Measurements from ENCODE around the gene FIP1L1. TPM values are rescaled to one million over a fixed set of nuclear protein-coding genes. Genes with fewer than 3 reads are reported as not detected.
A peak's percentile ranks its signal among the peaks of the same experiment; 100 is the strongest.

FIP1L1 gene
- total and polyA plus RNA-seq, 2 of the 13 experiments (the other 11 are each of a cell fraction or from before 2014, with no cell fraction given), result 14.9 to 69.4 TPM

DNA sequence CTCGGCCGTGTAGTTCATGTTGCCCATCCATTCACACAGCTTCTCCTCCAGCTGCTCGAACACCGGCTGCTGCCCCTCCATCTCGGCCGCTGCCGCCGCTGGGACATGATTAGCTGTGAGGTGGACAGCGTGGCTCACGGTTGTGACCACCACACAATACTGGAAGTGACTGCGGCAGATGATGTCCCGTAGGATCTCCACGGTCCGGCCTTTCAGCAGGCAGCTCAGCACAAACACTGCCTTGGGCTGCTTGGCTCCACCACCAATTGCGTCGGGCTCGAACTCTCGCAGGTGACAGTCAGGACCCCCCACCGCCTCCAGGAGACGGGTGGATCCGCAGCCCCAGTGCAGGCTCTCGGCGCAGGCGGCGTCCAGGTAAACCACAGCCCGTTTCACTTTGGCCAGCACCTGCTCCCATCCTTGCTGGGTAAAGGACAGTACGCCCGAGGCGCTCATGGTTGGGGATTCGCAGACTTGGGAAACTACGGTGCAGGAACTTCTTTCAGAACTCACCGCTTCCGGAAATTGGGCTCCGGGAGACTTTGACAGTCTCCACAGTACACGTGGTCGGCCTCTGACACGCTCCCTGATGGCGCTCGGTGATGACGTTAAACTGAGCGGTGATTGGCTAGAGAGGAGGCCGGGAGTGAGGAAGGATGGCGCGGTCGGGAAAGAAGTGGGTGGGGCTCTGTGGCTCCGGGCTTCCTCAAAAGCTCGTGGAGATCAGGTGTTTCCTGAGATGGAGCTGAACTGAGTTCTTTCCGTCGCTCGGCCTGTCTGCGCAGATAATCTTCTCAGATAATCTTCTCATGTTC is 11.7 kb upstream of the FIP1L1 start, which contains the start of gene SCFD2 (continued):
- TF ChIP-seq, protein P1, sequence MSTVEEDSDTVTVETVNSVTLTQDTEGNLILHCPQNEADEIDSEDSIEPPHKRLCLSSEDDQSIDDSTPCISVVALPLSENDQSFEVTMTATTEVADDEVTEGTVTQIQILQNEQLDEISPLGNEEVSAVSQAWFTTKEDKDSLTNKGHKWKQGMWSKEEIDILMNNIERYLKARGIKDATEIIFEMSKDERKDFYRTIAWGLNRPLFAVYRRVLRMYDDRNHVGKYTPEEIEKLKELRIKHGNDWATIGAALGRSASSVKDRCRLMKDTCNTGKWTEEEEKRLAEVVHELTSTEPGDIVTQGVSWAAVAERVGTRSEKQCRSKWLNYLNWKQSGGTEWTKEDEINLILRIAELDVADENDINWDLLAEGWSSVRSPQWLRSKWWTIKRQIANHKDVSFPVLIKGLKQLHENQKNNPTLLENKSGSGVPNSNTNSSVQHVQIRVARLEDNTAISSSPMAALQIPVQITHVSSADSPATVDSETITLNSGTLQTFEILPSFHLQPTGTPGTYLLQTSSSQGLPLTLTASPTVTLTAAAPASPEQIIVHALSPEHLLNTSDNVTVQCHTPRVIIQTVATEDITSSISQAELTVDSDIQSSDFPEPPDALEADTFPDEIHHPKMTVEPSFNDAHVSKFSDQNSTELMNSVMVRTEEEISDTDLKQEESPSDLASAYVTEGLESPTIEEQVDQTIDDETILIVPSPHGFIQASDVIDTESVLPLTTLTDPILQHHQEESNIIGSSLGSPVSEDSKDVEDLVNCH (CRISPR knock-in tag; IDR thresholded peaks at IDR 0.05), result no peak
- no peak for TF ChIP-seq ZC3H4 (CRISPR knock-in tag; IDR thresholded peaks at IDR 0.05; ENCODE audit: borderline replicate concordance)
- TF ChIP-seq ZNF552 (CRISPR knock-in tag; IDR thresholded peaks at IDR 0.05; ENCODE audit: borderline replicate concordance), result 0 out of 2 replicates have a peak, but pooled peaks have one; percentile 32
- TF ChIP-seq CREM (IDR thresholded peaks at IDR 0.05), result peak; percentile 99
- peak; percentile 82 for TF ChIP-seq CREM (CRISPR knock-in tag; IDR thresholded peaks at IDR 0.05)
- no peak for TF ChIP-seq JUN (CRISPR knock-in tag; IDR thresholded peaks at IDR 0.05)
- no peak for TF ChIP-seq ZNF460 (CRISPR knock-in tag; IDR thresholded peaks at IDR 0.05; ENCODE audit: borderline replicate concordance)
- TF ChIP-seq, protein P2, sequence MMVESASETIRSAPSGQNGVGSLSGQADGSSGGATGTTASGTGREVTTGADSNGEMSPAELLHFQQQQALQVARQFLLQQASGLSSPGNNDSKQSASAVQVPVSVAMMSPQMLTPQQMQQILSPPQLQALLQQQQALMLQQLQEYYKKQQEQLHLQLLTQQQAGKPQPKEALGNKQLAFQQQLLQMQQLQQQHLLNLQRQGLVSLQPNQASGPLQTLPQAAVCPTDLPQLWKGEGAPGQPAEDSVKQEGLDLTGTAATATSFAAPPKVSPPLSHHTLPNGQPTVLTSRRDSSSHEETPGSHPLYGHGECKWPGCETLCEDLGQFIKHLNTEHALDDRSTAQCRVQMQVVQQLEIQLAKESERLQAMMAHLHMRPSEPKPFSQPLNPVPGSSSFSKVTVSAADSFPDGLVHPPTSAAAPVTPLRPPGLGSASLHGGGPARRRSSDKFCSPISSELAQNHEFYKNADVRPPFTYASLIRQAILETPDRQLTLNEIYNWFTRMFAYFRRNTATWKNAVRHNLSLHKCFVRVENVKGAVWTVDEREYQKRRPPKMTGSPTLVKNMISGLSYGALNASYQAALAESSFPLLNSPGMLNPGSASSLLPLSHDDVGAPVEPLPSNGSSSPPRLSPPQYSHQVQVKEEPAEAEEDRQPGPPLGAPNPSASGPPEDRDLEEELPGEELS (CRISPR knock-in tag; IDR thresholded peaks at IDR 0.05), result no peak
- no peak for TF ChIP-seq STAG1 (CRISPR knock-in tag; IDR thresholded peaks at IDR 0.05)
- TF ChIP-seq TFAP4 (IDR thresholded peaks at IDR 0.05; ENCODE audit: borderline replicate concordance, low read depth), result peak; percentile 76; the same call in 1 of the 2 replicates
- TF ChIP-seq, protein P3, sequence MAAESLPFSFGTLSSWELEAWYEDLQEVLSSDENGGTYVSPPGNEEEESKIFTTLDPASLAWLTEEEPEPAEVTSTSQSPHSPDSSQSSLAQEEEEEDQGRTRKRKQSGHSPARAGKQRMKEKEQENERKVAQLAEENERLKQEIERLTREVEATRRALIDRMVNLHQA (CRISPR knock-in tag; IDR thresholded peaks at IDR 0.05), result no peak
- TF ChIP-seq TEAD2 (CRISPR knock-in tag; IDR thresholded peaks at IDR 0.05), result no peak
- TF ChIP-seq, protein P4, sequence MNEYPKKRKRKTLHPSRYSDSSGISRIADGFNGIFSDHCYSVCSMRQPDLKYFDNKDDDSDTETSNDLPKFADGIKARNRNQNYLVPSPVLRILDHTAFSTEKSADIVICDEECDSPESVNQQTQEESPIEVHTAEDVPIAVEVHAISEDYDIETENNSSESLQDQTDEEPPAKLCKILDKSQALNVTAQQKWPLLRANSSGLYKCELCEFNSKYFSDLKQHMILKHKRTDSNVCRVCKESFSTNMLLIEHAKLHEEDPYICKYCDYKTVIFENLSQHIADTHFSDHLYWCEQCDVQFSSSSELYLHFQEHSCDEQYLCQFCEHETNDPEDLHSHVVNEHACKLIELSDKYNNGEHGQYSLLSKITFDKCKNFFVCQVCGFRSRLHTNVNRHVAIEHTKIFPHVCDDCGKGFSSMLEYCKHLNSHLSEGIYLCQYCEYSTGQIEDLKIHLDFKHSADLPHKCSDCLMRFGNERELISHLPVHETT (CRISPR knock-in tag; conservative IDR thresholded peaks at IDR 0.05), result 0 out of 2 replicates have a peak, but pooled peaks have one; percentile 37
- TF ChIP-seq, protein P5, sequence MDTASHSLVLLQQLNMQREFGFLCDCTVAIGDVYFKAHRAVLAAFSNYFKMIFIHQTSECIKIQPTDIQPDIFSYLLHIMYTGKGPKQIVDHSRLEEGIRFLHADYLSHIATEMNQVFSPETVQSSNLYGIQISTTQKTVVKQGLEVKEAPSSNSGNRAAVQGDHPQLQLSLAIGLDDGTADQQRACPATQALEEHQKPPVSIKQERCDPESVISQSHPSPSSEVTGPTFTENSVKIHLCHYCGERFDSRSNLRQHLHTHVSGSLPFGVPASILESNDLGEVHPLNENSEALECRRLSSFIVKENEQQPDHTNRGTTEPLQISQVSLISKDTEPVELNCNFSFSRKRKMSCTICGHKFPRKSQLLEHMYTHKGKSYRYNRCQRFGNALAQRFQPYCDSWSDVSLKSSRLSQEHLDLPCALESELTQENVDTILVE (CRISPR knock-in tag; IDR thresholded peaks at IDR 0.05), result no peak
- peak in 1 of 2 experiments; percentile 53; a peak in 1 of 4 replicates for TF ChIP-seq ATF4 (CRISPR knock-in tag; IDR thresholded peaks at IDR 0.05)
- TF ChIP-seq DNMT1 (CRISPR knock-in tag; IDR thresholded peaks at IDR 0.05), result no peak
- TF ChIP-seq NFYC (CRISPR knock-in tag; IDR thresholded peaks at IDR 0.05), result peak; percentile 92
- TF ChIP-seq TRIM24 (CRISPR knock-in tag; IDR thresholded peaks at IDR 0.05), result no peak
- 0 out of 2 replicates have a peak, but pooled peaks have one; percentile 9 for TF ChIP-seq ZNF121 (CRISPR knock-in tag; IDR thresholded peaks at IDR 0.05)
- no peak for TF ChIP-seq ZNF652 (CRISPR knock-in tag; IDR thresholded peaks at IDR 0.05; ENCODE audit: borderline replicate concordance, low read depth)
